Glomerular visceral epithelial cell (primary cell): ENCODE measurements around the gene GOLM1.
"Not testable (repeated sequence)": the region's sequence is repeated elsewhere in the genome, so short reads cannot be mapped to it uniquely, and the experiment has no call there.

Source experiments
- DNase-seq: peaks from one replicate; pipeline ENCODE4 v3.0.0-alpha.2; 2016; ENCODE audit errors: extremely low spot score

Gene GOLM1

GRCh38 chr9:86091477-86091876 is 7.9 kb downstream of the GOLM1 start:
- no peak for DNase-seq

GRCh38 chr9:86082870-86083269 is 16.5 kb downstream of the GOLM1 start:
- DNase-seq: no peak

- DNase-seq: peak; percentile 26
These were observed 19.4 kb downstream of the GOLM1 start for GRCh38 chr9:86079865-86080469.

- no peak for DNase-seq
These were observed 19.9 kb downstream of the GOLM1 start for GRCh38 chr9:86079421-86079831.

GRCh38 chr9:86078731-86079130 is 20.6 kb downstream of the GOLM1 start:
- no peak for DNase-seq

- no peak for DNase-seq
These were observed 22.1 kb downstream of the GOLM1 start for GRCh38 chr9:86077276-86077675.

GRCh38 chr9:86075132-86076109 is 23.9 kb downstream of the GOLM1 start:
- no peak for DNase-seq

- no peak for DNase-seq
These were observed 25.5 kb downstream of the GOLM1 start for GRCh38 chr9:86073839-86074238.

- no peak for DNase-seq
These were observed 26.9 kb downstream of the GOLM1 start for GRCh38 chr9:86072394-86072877.

GRCh38 chr9:86069206-86069869 is 30.0 kb downstream of the GOLM1 start:
- no peak for DNase-seq

- no peak for DNase-seq
These were observed 35.1 kb downstream of the GOLM1 start for GRCh38 chr9:86064220-86064619.

- peak; percentile 18 for DNase-seq
These were observed 36.3 kb downstream of the GOLM1 start for GRCh38 chr9:86062845-86063693.

GRCh38 chr9:86061972-86062739 is 37.2 kb downstream of the GOLM1 start:
- DNase-seq: no peak

GRCh38 chr9:86057491-86057890 is 41.9 kb downstream of the GOLM1 start:
- DNase-seq: no peak

GRCh38 chr9:86054695-86055094 is 44.7 kb downstream of the GOLM1 start:
- no peak for DNase-seq

GRCh38 chr9:86052556-86053468 is 46.5 kb downstream of the GOLM1 start:
- DNase-seq: no peak

GRCh38 chr9:86048018-86048742 is 51.2 kb downstream of the GOLM1 start:
- not testable (repeated sequence) for DNase-seq

GRCh38 chr9:86047361-86047760 is 52.0 kb downstream of the GOLM1 start:
- no peak for DNase-seq

- no peak for DNase-seq
These were observed 52.4 kb downstream of the GOLM1 start for GRCh38 chr9:86046930-86047341.
